Aorta (tissue), 5 donors: ENCODE results near the gene CBFA2T2. TPM values are rescaled to one million over a fixed set of nuclear protein-coding genes. Genes with fewer than 3 reads are reported as not detected.
"Not testable (repeated sequence)": the region's sequence is repeated elsewhere in the genome, so short reads cannot be mapped to it uniquely, and the experiment has no call there.

Experiments used
- ATAC-seq: fragments of 200-7000 bp; cut with Tn5 transposase; one replicate; pipeline ENCODE4 v1.9.1; 2022; ENCODE audit warnings: moderate library complexity; ENCODE audit not compliant: low FRiP score
- DNase-seq, 2 donors: peaks; one replicate each; pipeline ENCODE4 v3.0.0-alpha.2; 2020
- H3K27ac ChIP-seq, 2 donors: one replicate each; pipeline ENCODE4 v1.5.1; 2013; ENCODE audit warnings: low read length in 2 of 2, mild to moderate bottlenecking in 2 of 2, moderate library complexity in 2 of 2, control low read depth in 1 of 2, inconsistent platforms in 1 of 2, low read depth in 1 of 2
- H3K27me3 ChIP-seq, 2 donors: one replicate each; pipeline ENCODE4 v1.6.1; 2013; ENCODE audit warnings: control low read depth in 1 of 2, low read length in 1 of 2, mild to moderate bottlenecking in 1 of 2, moderate library complexity in 1 of 2; ENCODE audit not compliant: insufficient read depth in 2 of 2, control insufficient read depth in 1 of 2
- H3K36me3 ChIP-seq, 2 donors: one replicate each; pipeline ENCODE4 v1.6.1; 2013; ENCODE audit warnings: control low read depth in 1 of 2, low read length in 1 of 2, mild to moderate bottlenecking in 1 of 2; ENCODE audit not compliant: insufficient read depth in 2 of 2, control insufficient read depth in 1 of 2
- H3K4me1 ChIP-seq, 2 donors: one replicate each; pipeline ENCODE4 v1.6.1; 2013; ENCODE audit warnings: low read length in 2 of 2, control low read depth in 1 of 2, mild to moderate bottlenecking in 1 of 2, moderate library complexity in 1 of 2; ENCODE audit not compliant: insufficient read depth in 2 of 2, control insufficient read depth in 1 of 2
- H3K4me3 ChIP-seq, 2 donors: one replicate each; pipeline ENCODE4 v1.5.1; 2013; ENCODE audit warnings: low read length in 2 of 2, control low read depth in 1 of 2, mild to moderate bottlenecking in 1 of 2
- H3K9me3 ChIP-seq: one replicate; pipeline ENCODE4 v1.6.1; 2013; ENCODE audit warnings: mild to moderate bottlenecking, low read length; ENCODE audit not compliant: control insufficient read depth
- WGBS, 2 donors: extraction: QIAGEN DNeasy Blood & Tissue Kit; methylation state at CpG; one replicate each; pipeline ENCODE4 v1.1.7; 2013; 5-methylcytosine and 5-hydroxymethylcytosine counted together
- intact Hi-C, 2 donors: fragments of 100-400 bp; cut with DNase I; formaldehyde crosslinking; loops; one replicate each; pipeline versions ENCODE4 v1.14.2 to v1.15.0; 2022
- polyA plus RNA-seq, 2 donors: library from polyadenylated mRNA; stranded (reverse); fragments of 200-250 nt; gene quantifications; one replicate each; pipeline ENCODE4 v1.2.3, GENCODE V29; 2013
- total RNA-seq, 2 donors: library from RNA; stranded (reverse); fragmentation: NEBNext Ultra II Directional; extraction: Animal tissue kit (Norgen Biotek cat#: 25700); gene quantifications; one replicate each; pipeline ENCODE4 v1.2.1, GENCODE V29; 2021
- donor health status: healthy with polysubstance abuse.
- donor health status: Bipolar disorder and iron deficiency.
- donor health status: DM: no; HTN: no; CAD: no.
- donor health status: DM: no; HTN: no; CAD: no.
- donor health status: DM: yes; HTN: yes; CAD: no.

The CBFA2T2 gene
- total and polyA plus RNA-seq, 4 donors = 2.1 to 20.2 (median 11.9) TPM

DNA sequence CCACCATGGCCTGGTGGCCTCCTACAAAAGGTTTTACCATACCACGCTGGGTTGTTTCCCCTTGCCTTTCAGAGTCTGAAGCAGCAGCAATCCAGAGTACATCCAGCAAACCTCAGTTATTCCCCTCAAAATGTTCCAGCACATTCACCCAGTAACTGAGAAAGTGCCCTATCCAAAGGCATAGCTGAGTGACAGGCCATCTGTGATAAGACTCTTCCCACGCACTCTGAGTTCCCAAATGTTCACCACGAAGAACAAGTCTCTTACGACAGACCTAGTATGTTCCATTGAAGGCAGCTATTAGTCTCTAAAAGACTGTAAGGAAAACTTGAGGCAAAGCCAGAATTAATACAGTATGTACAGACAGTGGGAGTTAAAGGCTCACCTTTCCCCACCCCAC lies 140.6 kb downstream of the CBFA2T2 start:
- H3K36me3 ChIP-seq = peaks cover 3 to 10% of the 10 kb centered on the region in 2 donors
- ATAC-seq (no peak), DNase-seq (no peak)
- H3K4me3 ChIP-seq = no peak overlapping the region
- H3K4me1 ChIP-seq = no peaks in the 10 kb centered on the region
- H3K27me3 ChIP-seq = no peaks in the 10 kb centered on the region
- intact Hi-C loops = no loop called here
- WGBS, 2 donors = 62 to 73% methylated on average over 4 of the region's 4 CpGs
- no peaks in the 10 kb centered on the region for H3K9me3 ChIP-seq
- H3K27ac ChIP-seq = no peak overlapping the region

DNA sequence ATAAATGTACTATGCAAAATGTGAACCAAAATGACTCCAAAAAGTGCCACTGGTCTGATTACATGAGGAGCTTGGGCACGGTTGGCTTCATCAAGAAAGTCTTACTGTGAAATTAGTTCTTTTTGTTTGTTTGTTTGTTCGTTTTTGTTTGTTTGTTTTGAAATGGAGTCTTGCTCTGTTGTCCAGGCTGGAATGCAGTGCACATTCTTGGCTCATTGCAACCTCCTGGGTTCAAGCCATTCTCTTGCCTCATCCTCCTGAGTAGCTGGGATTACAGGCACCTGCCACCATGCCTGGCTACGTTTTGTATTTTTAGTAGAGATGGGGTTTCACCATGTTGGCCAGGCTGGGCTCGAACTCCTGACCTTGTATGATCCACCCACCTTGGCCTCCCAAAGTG lies 142.0 kb downstream of the CBFA2T2 start:
- H3K36me3 ChIP-seq = peaks cover 8 to 13% of the 10 kb centered on the region in 2 donors
- intact Hi-C loops, H3K4me1 ChIP-seq, DNase-seq, H3K27me3 ChIP-seq, H3K4me3 ChIP-seq, ATAC-seq, H3K27ac ChIP-seq, H3K9me3 ChIP-seq: not testable (repeated sequence)
- 72 to 74% methylated on average over 4 of the region's 4 CpGs for WGBS, 2 donors

DNA sequence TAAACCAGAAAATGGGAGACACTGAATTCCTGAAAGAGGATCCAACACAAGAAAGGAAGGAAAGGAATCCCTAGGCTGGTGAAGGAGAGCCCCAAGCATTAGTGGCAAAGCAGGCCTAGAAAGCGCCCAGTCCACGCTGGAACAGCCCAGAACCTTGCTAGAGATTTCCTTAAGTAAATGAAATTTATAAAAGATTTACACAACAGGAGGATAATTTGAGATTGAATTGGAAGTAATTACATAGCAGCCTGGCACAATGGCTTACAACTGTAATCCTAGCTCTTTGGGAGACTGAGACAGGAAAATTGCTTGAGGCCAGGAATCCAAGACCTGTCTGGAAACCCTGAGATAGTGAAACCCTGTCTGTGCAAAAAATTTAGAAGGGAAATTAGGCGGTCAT lies 145.4 kb downstream of the CBFA2T2 start:
- Histone ChIP-seq H3K27me3 (no peaks in the 10 kb centered on the region), H3K27ac (no peak overlapping the region), H3K4me1 (no peaks in the 10 kb centered on the region), H3K9me3 (no peaks in the 10 kb centered on the region), H3K36me3 (peaks cover 10 to 12% of the 10 kb centered on the region in 2 donors), H3K4me3 (no peak overlapping the region)
- WGBS, 2 donors = 98% methylated on average over 3 of the region's 3 CpGs
- DNase-seq = no peak
- intact Hi-C loops = no loop called here
- ATAC-seq = no peak

DNA sequence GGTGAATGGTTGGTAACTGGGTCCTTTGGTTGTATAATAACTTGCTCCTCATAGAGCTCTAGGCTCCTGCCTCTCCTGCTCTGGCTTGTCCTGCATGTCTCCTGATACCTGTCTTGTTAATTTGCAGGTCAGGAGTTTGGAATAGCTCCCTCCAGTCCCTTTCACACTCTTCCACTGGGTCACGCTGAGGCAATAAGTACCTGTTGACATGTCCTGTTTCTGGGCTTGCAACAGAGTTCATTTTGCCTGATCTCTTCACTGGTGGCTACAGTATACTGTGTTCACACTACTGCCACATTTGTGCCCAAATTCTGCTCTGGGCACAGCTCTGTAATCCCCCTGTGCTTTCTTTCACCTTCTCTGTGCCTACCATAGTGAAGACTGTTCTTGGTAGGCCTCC lies 146.9 kb downstream of the CBFA2T2 start:
- H3K27me3 ChIP-seq = no peaks in the 10 kb centered on the region
- WGBS, 2 donors = 95 to 97% methylated on average over 1 of the region's 1 CpG
- H3K4me1 ChIP-seq = no peaks in the 10 kb centered on the region
- DNase-seq (no peak), ATAC-seq (no peak)
- intact Hi-C loops = no loop called here
- no peak overlapping the region for H3K27ac ChIP-seq
- no peak overlapping the region for H3K4me3 ChIP-seq
- peaks cover 7 to 9% of the 10 kb centered on the region in 2 donors for H3K36me3 ChIP-seq
- H3K9me3 ChIP-seq = no peaks in the 10 kb centered on the region

DNA sequence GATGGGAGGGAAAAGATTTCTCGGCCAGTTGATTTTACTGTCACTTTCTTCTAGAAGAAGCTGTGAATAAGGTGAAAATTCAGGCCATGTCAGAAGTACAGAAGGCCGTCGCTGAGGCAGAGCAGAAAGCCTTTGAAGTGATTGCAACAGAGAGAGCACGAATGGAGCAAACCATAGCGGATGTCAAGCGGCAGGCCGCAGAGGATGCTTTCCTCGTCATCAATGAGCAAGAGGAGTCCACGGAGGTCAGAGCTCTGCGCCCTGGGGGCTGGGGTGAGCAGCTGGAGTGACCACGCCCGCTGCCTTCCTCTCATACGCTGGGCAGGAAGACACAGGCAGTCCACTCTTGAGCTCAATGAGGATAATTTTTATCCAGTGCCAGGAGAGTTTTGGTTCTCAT lies 150.4 kb downstream of the CBFA2T2 start:
- H3K36me3 ChIP-seq = peaks cover 7 to 14% of the 10 kb centered on the region in 2 donors
- H3K4me3 ChIP-seq = no peak overlapping the region
- no peak for ATAC-seq
- H3K4me1 ChIP-seq = no peaks in the 10 kb centered on the region
- 92 to 93% methylated on average over 13 of the region's 13 CpGs for WGBS, 2 donors
- no peak overlapping the region for H3K27ac ChIP-seq
- no peaks in the 10 kb centered on the region for H3K9me3 ChIP-seq
- intact Hi-C loops = loop anchor here in 1 of 2 donors (10.0 kb wide), 1 partner anchor 225 kb away; no protein-coding TSS in a partner anchor
- no peak for DNase-seq
- H3K27me3 ChIP-seq = no peaks in the 10 kb centered on the region

DNA sequence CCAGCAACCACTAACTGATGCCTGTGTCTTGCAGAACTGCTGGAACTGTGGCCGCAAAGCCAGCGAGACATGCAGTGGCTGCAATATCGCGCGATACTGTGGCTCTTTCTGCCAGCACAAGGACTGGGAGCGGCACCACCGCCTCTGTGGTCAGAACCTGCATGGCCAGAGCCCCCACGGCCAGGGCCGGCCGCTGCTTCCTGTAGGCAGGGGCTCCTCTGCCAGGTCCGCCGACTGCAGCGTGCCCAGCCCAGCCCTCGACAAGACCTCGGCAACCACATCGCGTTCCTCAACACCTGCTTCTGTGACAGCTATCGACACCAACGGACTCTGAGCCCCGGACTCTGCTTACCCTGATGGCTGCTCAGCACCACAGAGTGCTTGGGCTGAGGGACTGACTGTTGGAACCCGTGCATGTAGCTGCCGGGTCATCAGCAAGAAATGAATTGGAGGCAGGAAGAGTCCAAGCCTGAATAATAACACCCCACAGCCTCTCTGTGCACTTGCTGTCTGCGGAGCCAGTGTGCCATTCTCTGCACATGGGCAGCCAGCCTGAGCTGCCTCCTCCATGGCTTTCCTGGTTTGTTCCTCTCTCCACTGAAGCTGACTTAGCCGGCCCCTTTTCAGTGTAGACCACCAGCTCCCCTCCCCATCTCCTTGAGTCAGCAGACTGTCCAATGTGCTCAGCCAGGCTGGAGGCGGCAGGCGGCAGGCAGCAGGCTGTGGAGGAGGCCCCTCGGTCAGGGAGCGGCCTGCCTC lies 154.6 kb downstream of the CBFA2T2 start:
- Histone ChIP-seq H3K4me1 (peaks cover 0 to 4% of the 10 kb centered on the region in 2 donors), H3K36me3 (peaks cover 0 to 9% of the 10 kb centered on the region in 2 donors), H3K27ac (no peak overlapping the region), H3K9me3 (no peaks in the 10 kb centered on the region), H3K27me3 (no peaks in the 10 kb centered on the region), H3K4me3 (no peak overlapping the region)
- ATAC-seq = no peak
- intact Hi-C loops = loop anchor here in 1 of 2 donors (5.0 to 10.0 kb wide), 2 partner anchors 182 to 230 kb away; no protein-coding TSS in a partner anchor
- 96% methylated on average over 28 of the region's 28 CpGs for WGBS, 2 donors
- no peak for DNase-seq

DNA sequence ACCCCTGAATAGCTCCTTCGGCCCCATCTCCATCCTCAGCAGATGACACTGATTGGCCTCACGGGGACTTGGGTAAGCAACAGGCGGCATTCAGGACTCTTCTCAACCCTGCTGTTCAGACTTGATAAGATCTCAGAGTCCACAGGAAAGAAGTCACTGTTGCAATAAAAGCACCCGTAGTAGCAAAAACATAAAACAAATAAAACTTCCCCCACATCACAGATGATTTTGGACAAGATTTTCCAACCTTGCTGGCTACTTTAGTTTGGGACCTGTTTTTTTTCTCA lies 155.1 kb downstream of the CBFA2T2 start:
- ATAC-seq (no peak), DNase-seq (no peak)
- WGBS, 2 donors = 90 to 98% methylated on average over 4 of the region's 4 CpGs
- H3K36me3 ChIP-seq = peaks cover 0 to 9% of the 10 kb centered on the region in 2 donors
- no peak overlapping the region for H3K27ac ChIP-seq
- no peak overlapping the region for H3K4me3 ChIP-seq
- intact Hi-C loops = loop anchor here in 1 of 2 donors (5.0 to 10.0 kb wide), 2 partner anchors 183 to 230 kb away; no protein-coding TSS in a partner anchor
- H3K9me3 ChIP-seq = no peaks in the 10 kb centered on the region
- H3K4me1 ChIP-seq = peaks cover 0 to 4% of the 10 kb centered on the region in 2 donors
- H3K27me3 ChIP-seq = no peaks in the 10 kb centered on the region

DNA sequence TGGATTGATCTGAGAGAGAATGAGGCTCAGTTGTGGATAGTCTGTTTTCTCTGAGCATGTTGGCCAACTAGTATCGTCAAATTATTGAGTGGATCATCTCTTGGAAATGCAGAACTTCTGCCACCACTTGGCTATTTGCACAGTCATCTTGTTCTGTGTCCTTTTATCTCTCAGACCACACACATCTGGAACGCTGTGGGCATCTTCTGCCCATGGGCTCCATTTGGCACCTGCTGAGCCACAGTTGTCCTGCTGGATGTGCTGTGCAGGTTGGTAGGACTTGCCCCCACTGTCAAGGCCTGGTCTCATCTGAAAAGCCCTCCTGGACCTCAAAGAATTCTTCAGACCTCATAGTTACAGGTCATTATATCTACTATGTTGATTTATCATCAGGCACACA lies 155.5 kb downstream of the CBFA2T2 start:
- ATAC-seq = no peak
- 96 to 98% methylated on average over 2 of the region's 2 CpGs for WGBS, 2 donors
- no peak for DNase-seq
- Histone ChIP-seq H3K4me1 (peaks cover 0 to 4% of the 10 kb centered on the region in 2 donors), H3K36me3 (peaks cover 0 to 7% of the 10 kb centered on the region in 2 donors), H3K27me3 (no peaks in the 10 kb centered on the region), H3K27ac (no peak overlapping the region), H3K4me3 (no peak overlapping the region), H3K9me3 (no peaks in the 10 kb centered on the region)
- intact Hi-C loops = loop anchor here in 1 of 2 donors (5.0 to 10.0 kb wide), 2 partner anchors 183 to 231 kb away; no protein-coding TSS in a partner anchor

DNA sequence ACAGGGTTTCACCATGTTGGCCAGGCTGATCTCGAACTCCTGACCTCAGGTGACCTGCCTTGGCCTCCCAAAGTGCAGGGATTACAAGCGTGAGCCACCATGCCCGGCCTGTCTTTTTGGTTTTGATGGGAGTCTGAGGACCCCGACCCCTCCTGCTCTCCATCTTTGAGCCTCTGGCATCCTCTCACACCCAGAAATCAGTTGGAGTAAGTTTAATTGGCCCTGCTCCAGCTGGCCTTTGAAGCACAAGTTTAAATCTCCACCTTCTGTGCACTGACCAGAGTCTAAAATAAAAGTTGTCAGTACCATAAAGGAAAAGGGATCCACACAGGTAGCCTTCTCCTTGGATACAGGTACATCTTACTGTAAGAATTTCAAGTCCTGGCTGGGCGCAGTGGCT lies 156.3 kb downstream of the CBFA2T2 start:
- Histone ChIP-seq H3K27ac (no peak overlapping the region), H3K4me1 (peaks cover 0 to 4% of the 10 kb centered on the region in 2 donors), H3K27me3 (no peaks in the 10 kb centered on the region), H3K36me3 (peaks cover 0 to 7% of the 10 kb centered on the region in 2 donors), H3K9me3 (no peaks in the 10 kb centered on the region), H3K4me3 (no peak overlapping the region)
- WGBS, 2 donors = 89 to 91% methylated on average over 5 of the region's 5 CpGs
- intact Hi-C loops = loop anchor here in 1 of 2 donors (5.0 to 10.0 kb wide), 2 partner anchors 184 to 231 kb away; no protein-coding TSS in a partner anchor
- DNase-seq = no peak
- no peak for ATAC-seq
